Medulla oblongata (tissue), 1 donor: Measurements from ENCODE around the gene CALML3.
A peak's percentile ranks its signal among the peaks of the same experiment; 100 is the strongest.

Experiments
- DNase-seq: peaks from one replicate; pipeline ENCODE4 v3.0.0-alpha.2; 2015; ENCODE audit errors: extremely low spot score

Gene CALML3

GRCh38 chr10:5538892-5539651 lies 14.3 kb downstream of the CALML3 start:
- DNase-seq: no peak

GRCh38 chr10:5540080-5540479 lies 15.3 kb downstream of the CALML3 start:
- no peak for DNase-seq

- no peak for DNase-seq
Measured at GRCh38 chr10:5540891-5541290, 16.1 kb downstream of the CALML3 start.

GRCh38 chr10:5542100-5542499 lies 17.3 kb downstream of the CALML3 start:
- no peak for DNase-seq

GRCh38 chr10:5543623-5544022 lies 18.9 kb downstream of the CALML3 start:
- DNase-seq: no peak

GRCh38 chr10:5544216-5544805 lies 19.6 kb downstream of the CALML3 start:
- no peak for DNase-seq

GRCh38 chr10:5545011-5545410 lies 20.2 kb downstream of the CALML3 start:
- DNase-seq: no peak

GRCh38 chr10:5545426-5545777 lies 20.6 kb downstream of the CALML3 start:
- no peak for DNase-seq

- peak; percentile 11 for DNase-seq
Measured at GRCh38 chr10:5545778-5546710, 21.3 kb downstream of the CALML3 start.

- DNase-seq: no peak
Measured at GRCh38 chr10:5546891-5547680, 22.3 kb downstream of the CALML3 start.

- DNase-seq: no peak
Measured at GRCh38 chr10:5547681-5547930, 22.8 kb downstream of the CALML3 start.

- DNase-seq: peak; percentile 16
Measured at GRCh38 chr10:5547931-5548660, 23.3 kb downstream of the CALML3 start.

- no peak for DNase-seq
Measured at GRCh38 chr10:5549462-5550249, 24.9 kb downstream of the CALML3 start.

GRCh38 chr10:5550250-5550545 lies 25.4 kb downstream of the CALML3 start:
- DNase-seq: no peak

- DNase-seq: no peak
Measured at GRCh38 chr10:5550621-5551530, 26.1 kb downstream of the CALML3 start.

GRCh38 chr10:5551531-5552375 lies 27.0 kb downstream of the CALML3 start:
- no peak for DNase-seq

- no peak for DNase-seq
Measured at GRCh38 chr10:5552376-5553321, 27.9 kb downstream of the CALML3 start.
